Measurements from ENCODE around the gene UBE2V1. TPM values are rescaled to one million over a fixed set of nuclear protein-coding genes. Genes with fewer than 3 reads are reported as not detected.

The UBE2V1 gene
- total RNA-seq, 6 donors from 2014 or later = 50.3 to 116 (median 69.9) TPM

DNA sequence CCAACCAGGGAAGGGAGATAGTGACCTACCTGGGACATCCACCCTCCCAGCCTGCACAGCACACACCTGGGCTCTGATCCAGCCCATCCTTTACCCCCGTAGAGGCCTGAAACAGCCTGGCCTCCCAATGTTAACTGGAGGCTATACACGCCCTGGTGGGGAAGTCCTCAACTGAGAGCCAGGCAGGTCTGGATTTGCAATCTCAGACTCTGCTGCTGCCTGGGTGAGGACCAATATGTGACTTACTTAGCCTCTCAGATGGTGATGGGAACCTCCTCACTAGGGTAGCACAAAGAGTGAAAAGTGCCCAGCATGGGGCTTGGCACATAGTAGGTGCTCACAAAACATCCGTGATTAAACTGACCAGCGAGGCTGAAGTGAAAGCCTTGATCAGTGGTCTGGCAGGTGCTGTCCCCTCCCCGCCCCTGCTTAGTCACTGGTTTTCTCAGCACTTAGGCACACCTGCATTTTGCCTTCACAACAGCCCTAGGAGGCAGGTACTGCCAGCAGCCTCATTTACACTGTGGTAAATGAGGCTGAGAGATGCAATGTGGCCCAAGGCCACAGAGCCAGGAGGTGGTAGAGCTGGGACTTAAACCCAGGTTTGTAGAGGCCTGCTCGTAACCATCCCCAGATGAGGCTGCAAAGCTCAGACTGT, 28.2 kb upstream of the UBE2V1 start:
- DNase-seq = no peak
- Histone ChIP-seq H3K4me1 (peaks cover 63 to 91% (median 74%) of the 10 kb centered on the region in 4 donors), H3K36me3 (peaks cover 6 to 58% (median 27%) of the 10 kb centered on the region in 4 donors), H3K4me3 (no peak overlapping the region), H3K9me3 (no peaks in the 10 kb centered on the region), H3K27ac (peak overlapping the region; percentile 28 to 98 (median 68)), H3K27me3 (no peaks in the 10 kb centered on the region)
- TF ChIP-seq POLR2A (IDR thresholded peaks at IDR 0.05) = no peak
- TF ChIP-seq EP300 (IDR thresholded peaks at IDR 0.05) = no peak
- no peak for TF ChIP-seq POLR2AphosphoS5 (IDR thresholded peaks at IDR 0.05)
- TF ChIP-seq, protein P1, sequence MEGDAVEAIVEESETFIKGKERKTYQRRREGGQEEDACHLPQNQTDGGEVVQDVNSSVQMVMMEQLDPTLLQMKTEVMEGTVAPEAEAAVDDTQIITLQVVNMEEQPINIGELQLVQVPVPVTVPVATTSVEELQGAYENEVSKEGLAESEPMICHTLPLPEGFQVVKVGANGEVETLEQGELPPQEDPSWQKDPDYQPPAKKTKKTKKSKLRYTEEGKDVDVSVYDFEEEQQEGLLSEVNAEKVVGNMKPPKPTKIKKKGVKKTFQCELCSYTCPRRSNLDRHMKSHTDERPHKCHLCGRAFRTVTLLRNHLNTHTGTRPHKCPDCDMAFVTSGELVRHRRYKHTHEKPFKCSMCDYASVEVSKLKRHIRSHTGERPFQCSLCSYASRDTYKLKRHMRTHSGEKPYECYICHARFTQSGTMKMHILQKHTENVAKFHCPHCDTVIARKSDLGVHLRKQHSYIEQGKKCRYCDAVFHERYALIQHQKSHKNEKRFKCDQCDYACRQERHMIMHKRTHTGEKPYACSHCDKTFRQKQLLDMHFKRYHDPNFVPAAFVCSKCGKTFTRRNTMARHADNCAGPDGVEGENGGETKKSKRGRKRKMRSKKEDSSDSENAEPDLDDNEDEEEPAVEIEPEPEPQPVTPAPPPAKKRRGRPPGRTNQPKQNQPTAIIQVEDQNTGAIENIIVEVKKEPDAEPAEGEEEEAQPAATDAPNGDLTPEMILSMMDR (IDR thresholded peaks at IDR 0.05) = no peak
- no peak for ATAC-seq (ENCODE audit: low FRiP score in 2 of 2)
- WGBS, 2 donors = 81 to 88% methylated on average over 4 to 6 of the region's 6 CpGs

DNA sequence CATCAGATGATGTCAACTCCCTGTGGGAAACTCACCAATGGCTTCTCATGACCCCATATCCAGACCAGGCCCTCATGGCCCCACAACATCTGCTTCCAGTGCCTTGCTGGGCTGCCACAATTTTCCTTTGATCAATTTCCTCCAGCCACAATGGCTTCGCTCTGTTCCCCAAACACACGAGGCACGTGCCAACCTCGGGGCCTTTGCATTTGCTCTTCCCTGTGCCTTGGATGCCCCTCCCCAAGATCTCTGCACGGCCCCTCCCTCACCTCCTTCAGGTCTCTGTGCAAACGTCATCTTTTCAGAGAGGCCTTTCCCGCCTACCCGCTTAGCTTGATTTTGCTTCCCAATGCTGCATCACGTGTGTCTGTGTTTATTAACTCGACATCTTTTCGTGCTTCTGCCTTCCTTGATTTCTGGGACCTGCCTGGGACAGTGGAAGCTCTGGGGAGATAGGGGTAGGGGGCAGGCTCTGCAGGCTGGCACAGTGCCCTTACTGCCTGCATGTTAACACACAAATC, 27.4 kb upstream of the UBE2V1 start:
- DNase-seq (no peak), ATAC-seq (ENCODE audit: low FRiP score in 2 of 2) (no peak)
- Histone ChIP-seq H3K4me1 (peaks cover 55 to 84% (median 68%) of the 10 kb centered on the region in 4 donors), H3K27me3 (no peaks in the 10 kb centered on the region), H3K9me3 (no peaks in the 10 kb centered on the region), H3K36me3 (peaks cover 6 to 63% (median 29%) of the 10 kb centered on the region in 4 donors), H3K4me3 (no peak overlapping the region), H3K27ac (peak overlapping the region; percentile 28 to 98 (median 86))
- 78 to 89% methylated on average over 11 of the region's 11 CpGs for WGBS, 2 donors
- TF ChIP-seq EP300 (IDR thresholded peaks at IDR 0.05) (no peak), POLR2A (IDR thresholded peaks at IDR 0.05) (no peak), POLR2AphosphoS5 (IDR thresholded peaks at IDR 0.05) (no peak)
- TF ChIP-seq, protein P1 (IDR thresholded peaks at IDR 0.05) = no peak

DNA sequence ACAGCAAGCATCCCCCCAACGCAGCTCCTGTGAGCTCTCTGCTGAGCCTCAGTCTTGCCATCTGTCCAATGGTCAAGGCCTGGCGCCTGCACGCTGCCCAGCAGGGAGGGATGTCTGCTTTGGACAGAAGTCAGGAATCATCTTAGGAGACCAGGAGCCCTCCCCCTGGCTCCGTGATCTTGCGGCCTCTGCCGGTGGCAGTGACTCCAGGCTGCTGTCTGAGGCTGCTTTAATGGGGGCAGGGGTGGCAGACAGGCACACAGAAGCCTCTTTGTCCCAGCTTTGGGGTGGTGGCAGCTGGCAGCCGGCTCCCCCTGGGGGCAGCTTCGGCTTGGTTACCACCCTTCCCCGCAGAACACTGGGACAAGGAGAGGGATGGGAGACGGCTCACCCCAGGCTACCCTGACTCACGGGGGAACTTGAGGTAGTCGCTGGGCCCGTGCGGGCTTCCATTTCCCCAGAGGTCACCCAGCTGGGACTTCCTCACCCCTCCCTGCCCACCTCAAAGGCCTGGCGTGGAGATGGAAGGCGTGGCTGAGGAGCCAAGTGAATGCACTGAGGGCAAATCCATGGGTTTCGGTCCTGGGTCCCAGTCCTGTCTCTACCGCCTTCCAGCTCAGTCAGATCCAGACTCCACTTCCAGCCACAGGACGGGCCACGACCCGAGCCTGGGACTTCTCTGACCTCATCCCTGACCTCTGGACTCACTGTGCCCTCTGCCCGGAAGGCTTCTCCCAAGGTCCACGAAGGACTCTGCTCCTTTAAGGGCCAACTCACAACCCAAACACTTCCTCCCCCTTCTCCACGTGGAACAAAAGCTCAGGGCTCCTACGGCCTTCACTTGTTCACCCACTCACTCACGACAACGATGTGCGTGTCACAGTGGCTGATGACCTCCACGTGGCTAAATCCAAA, 25.8 kb upstream of the UBE2V1 start:
- TF ChIP-seq POLR2AphosphoS5 (IDR thresholded peaks at IDR 0.05) (no peak), POLR2A (IDR thresholded peaks at IDR 0.05) (no peak), EP300 (IDR thresholded peaks at IDR 0.05) (no peak)
- TF ChIP-seq, protein P1 (IDR thresholded peaks at IDR 0.05) = no peak
- H3K4me3 ChIP-seq = no peak overlapping the region
- DNase-seq (peak in 1 of 2 donors; percentile 67), ATAC-seq (ENCODE audit: low FRiP score in 2 of 2) (peak in 1 of 2 donors; percentile 16)
- H3K4me1 ChIP-seq = peaks cover 42 to 67% (median 52%) of the 10 kb centered on the region in 4 donors
- H3K36me3 ChIP-seq = peaks cover 11 to 72% (median 33%) of the 10 kb centered on the region in 4 donors
- peak overlapping the region; percentile 49 to 79 (median 78) for H3K27ac ChIP-seq
- 73 to 75% methylated on average over 24 to 28 of the region's 29 CpGs for whole genome bisulfite sequencing, 2 donors
- no peaks in the 10 kb centered on the region for H3K9me3 ChIP-seq
- no peaks in the 10 kb centered on the region for H3K27me3 ChIP-seq

DNA sequence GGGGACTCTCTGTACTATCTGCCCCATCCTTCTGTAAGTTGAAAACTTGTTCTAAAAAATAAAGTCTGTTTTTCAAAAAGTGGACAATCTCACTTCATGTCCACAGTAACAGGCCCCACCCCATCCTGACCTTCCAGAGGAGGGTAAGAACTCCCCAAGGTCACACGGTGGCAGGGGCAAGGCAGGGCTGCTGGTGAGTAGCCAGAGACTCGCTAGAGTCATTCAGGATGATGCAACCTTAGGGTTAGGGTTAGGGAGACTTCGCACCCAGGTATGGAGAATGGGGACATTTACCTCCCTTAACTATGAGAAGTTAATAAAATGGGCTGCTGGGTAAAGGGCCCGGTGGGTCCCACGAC, 25.1 kb upstream of the UBE2V1 start:
- H3K4me3 ChIP-seq = no peak overlapping the region
- no peaks in the 10 kb centered on the region for H3K27me3 ChIP-seq
- peak overlapping the region; percentile 49 to 79 (median 78) for H3K27ac ChIP-seq
- 73 to 77% methylated on average over 4 to 5 of the region's 5 CpGs for WGBS, 2 donors
- peaks cover 35 to 61% (median 48%) of the 10 kb centered on the region in 4 donors for H3K4me1 ChIP-seq
- no peak for DNase-seq
- TF ChIP-seq, protein P1 (IDR thresholded peaks at IDR 0.05) = no peak
- TF ChIP-seq POLR2A (IDR thresholded peaks at IDR 0.05) = no peak
- TF ChIP-seq POLR2AphosphoS5 (IDR thresholded peaks at IDR 0.05) = no peak
- no peak for TF ChIP-seq EP300 (IDR thresholded peaks at IDR 0.05)
- peaks cover 11 to 73% (median 33%) of the 10 kb centered on the region in 4 donors for H3K36me3 ChIP-seq
- peak in 1 of 2 donors; percentile 16 for ATAC-seq (ENCODE audit: low FRiP score in 2 of 2)
- no peaks in the 10 kb centered on the region for H3K9me3 ChIP-seq
